IPS DF 19.7 (cell line): ENCODE results near the gene NECTIN2.
"Not testable (repeated sequence)": the region's sequence is repeated elsewhere in the genome, so short reads cannot be mapped to it uniquely, and the experiment has no call there.

ENCODE experiments used
- DNase-seq: peaks from one replicate; pipeline ENCODE4 v3.0.0-alpha.2; 2013; ENCODE audit warnings: low read depth, low spot score

The NECTIN2 gene

DNA sequence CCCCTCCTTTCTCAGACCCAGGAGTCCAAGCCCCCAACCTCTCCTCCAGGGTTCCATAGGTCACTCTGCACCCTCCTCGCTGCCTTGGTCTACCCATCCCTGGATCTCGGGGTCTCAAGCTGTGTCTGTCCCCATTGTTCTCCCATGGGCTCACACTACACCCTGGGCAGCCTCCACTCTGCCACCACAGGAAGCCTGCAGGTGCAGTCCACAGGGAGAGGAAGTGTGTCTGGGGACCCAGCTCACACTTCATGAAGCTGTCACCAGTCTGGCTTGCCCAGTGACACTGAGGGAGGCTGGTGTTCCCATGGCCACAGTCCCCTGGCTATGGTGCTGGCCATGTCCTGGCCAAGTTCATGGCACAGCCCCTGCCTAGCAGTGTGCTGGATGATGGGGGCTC, 5.3 kb downstream of the NECTIN2 start:
- DNase-seq: no peak

DNA sequence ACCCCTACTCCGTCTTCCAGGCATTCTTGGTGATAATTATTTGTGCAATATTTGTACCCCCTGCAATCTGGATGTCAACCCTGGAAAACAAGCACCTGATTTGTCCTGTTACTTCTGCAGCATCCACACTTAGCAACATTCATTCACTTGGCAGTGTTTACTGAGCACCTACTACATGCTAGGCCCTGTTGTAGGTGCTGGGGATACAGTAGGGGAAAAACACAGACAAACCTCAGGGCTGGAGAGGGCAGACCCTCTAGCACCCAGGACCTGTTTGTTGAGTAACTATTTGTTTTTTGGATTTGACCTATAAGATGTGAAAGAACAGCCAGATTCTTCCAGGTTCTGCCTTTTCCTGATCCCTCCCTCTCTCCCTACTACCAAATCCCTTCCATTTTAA, 9.5 kb downstream of the NECTIN2 start:
- no peak for DNase-seq

DNA sequence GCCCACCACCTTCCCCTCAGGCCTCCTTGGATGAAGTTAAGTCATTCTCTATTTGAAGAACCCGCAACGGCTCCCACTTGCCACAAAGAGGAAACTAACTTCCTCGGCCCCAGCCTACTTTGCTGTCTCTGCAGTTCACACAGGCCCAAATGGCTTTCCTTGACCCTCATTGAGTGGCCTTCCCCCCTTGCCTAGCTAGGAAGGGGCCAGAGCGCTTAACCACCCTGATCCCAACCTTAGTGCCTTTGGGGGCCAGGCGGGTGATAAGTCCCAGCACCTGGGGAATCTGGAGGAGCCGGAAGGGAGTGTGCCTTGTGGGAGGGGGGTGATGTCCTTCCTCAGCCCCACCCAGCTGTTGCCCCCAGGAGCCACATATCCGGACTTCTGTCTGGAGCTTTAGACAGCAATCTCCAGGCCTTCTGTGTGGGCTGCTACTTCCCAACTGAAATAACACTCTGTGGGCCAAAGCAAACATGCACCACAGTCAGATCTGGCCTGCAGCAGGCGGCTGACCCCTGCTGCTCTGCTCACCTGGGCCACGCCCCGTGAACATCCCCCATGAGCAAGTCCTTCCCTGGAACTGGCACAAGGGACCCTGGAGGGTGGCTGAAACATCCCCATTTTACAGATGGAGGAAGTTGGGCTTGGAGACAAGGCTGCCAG, 10.5 kb downstream of the NECTIN2 start:
- no peak for DNase-seq

GRCh38 chr19:44857837-44858236, 11.7 kb downstream of the NECTIN2 start:
- DNase-seq: no peak

- DNase-seq: not testable (repeated sequence)
These were observed 15.5 kb downstream of the NECTIN2 start for GRCh38 chr19:44861576-44861975.

DNA sequence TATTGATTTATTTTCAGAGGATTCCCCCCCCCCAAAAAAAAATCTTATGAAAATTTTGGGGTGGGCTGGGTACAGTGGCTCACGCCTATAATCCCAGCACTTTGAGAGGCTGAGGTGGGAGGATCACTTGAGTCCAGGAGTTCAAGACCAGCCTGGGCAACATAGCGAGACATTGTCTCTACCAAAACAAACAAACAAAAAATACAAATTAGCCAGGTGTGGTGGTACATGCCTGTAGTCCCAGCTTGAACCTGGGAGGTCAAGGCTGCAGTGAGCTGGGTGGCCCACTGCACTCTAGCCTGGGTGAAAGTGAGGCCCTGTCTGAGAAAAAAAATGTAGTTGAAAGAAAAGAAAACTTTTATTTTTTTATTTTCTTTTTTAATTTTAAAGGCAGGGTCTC, 17.9 kb downstream of the NECTIN2 start:
- no peak for DNase-seq

DNA sequence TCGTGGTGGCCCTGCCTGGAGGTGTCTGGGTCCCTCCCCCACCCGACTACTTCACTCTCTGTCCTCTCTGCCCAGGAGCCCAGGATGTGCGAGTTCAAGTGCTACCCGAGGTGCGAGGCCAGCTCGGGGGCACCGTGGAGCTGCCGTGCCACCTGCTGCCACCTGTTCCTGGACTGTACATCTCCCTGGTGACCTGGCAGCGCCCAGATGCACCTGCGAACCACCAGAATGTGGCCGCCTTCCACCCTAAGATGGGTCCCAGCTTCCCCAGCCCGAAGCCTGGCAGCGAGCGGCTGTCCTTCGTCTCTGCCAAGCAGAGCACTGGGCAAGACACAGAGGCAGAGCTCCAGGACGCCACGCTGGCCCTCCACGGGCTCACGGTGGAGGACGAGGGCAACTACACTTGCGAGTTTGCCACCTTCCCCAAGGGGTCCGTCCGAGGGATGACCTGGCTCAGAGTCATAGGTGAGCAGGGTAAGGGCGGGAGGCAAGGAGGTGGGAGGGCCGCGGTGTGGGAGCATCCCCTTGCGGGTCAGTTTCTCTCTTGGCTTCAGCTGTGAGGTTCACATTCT, 19.2 kb downstream of the NECTIN2 start:
- DNase-seq: no peak

DNA sequence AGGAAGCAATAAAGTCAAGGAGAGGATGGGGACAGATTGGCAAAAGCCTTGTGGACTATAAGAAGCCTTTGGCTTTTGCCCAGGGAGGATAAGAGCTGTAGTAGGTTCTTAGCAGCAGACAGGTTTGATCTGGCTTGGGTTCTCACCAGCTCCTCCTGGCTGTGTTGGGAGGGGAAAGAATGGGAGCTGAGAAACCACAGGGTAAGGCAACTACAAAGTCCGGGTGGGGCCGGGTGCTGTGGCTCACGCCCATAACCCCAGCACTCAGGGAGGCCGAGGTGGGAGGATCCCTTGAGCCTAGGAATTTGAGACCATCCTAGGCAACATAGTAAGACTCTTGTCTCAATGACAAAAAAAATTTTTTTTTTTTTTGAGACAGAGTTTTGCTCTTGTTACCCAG, 20.6 kb downstream of the NECTIN2 start:
- DNase-seq: no peak

DNA sequence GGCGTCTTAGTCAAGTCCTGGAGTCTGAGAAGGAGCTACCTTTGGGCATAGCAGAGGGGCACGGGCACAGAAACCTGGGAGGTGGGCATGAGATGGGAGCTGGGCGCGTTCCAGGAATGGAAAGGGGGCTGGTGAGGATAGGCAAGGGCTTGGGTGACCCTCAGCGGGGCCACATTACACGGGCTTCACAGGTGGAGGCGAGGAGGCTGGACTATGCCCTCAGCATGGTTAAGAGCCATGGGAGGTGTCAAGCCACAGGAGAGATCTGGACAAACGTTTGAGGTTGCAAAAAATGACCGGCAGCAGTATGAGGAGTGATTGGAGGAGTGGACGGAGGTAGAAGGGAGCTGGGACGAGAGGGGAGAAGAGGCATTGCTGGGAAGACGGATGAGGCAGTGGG, 21.5 kb downstream of the NECTIN2 start:
- no peak for DNase-seq

DNA sequence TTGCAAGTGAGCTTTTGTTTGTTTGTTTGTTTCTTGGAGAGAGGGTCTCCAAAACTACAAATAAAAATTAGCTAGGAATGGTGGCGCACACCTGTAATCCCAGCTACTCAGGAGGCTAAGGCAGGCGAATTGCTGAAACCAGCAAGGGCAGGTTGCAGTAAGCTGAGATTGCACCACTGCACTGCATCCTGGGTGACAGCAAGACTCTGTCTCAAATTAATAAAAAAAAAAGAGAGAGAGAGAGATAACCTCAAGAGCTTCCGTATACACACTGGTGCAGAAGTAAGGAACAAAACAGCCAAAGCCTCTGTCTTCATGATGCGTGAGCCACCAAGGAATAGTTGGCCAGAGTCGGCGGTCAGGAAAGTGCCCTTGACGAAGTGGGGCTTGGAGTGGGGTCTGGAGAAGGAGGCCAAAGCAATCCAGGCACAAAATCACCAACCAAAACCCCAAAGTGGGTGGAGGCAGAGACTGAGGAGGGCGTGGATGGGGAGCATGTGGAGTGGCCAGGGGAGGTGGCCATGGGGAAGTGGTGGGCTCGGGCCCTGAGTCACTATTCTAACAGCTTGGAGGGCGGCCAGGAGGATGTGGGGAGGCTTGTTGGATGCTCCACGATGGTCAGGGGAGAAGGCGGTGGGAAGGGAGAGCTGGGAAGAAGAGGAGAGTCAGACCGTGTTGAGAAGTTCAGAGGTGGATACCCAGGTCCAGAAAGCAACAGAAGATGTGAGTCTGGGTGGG, 23.8 kb downstream of the NECTIN2 start:
- no peak for DNase-seq

DNA sequence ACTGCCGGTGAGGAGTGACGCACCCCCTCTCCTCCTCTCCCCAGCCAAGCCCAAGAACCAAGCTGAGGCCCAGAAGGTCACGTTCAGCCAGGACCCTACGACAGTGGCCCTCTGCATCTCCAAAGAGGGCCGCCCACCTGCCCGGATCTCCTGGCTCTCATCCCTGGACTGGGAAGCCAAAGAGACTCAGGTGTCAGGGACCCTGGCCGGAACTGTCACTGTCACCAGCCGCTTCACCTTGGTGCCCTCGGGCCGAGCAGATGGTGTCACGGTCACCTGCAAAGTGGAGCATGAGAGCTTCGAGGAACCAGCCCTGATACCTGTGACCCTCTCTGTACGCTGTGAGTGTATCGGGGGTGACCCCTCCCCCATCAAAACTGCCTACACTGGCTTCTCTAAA, 25.7 kb downstream of the NECTIN2 start:
- no peak for DNase-seq

- no peak for DNase-seq
These were observed 26.6 kb downstream of the NECTIN2 start for GRCh38 chr19:44872661-44873060.

- no peak for DNase-seq
These were observed 28.2 kb downstream of the NECTIN2 start for GRCh38 chr19:44874317-44874716.

DNA sequence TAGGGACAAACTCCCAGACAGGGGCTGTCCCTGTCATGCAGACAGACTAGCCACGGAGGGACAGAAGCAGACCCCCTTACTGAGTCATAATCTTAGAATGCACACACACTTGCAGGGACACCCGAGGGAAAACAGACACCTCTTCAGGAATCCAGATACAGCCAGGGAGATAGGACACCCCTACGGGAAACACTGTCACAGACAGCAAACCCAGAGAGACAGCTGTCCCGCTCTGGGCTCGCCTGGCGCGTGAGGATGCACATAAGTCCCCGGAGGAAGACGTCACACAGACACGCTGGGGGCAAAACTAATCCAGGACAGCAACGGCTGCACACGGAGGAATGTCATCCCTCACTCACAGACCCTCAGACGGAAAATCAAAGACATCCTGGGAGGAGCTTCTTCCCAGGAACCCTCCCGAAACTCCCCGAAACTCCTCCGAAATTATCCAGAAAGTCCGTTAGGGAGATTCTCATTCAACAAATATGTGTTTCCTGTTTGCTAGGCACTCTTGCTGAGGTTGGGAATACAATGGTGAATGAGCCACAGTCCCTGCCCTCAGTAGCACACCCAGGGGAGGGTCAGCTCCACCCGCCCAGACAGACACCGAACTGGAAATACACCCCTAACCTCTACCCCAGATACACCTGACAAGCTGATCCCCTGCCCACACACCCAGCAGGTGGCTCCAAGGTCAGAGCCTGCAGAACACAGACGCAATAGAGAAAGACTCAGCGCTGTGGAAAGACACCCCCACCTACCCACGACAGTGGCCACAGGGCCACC, 29.8 kb downstream of the NECTIN2 start:
- DNase-seq: no peak

GRCh38 chr19:44876930-44877535, 30.9 kb downstream of the NECTIN2 start:
- DNase-seq: no peak

GRCh38 chr19:44878120-44878865, 32.2 kb downstream of the NECTIN2 start:
- no peak for DNase-seq

DNA sequence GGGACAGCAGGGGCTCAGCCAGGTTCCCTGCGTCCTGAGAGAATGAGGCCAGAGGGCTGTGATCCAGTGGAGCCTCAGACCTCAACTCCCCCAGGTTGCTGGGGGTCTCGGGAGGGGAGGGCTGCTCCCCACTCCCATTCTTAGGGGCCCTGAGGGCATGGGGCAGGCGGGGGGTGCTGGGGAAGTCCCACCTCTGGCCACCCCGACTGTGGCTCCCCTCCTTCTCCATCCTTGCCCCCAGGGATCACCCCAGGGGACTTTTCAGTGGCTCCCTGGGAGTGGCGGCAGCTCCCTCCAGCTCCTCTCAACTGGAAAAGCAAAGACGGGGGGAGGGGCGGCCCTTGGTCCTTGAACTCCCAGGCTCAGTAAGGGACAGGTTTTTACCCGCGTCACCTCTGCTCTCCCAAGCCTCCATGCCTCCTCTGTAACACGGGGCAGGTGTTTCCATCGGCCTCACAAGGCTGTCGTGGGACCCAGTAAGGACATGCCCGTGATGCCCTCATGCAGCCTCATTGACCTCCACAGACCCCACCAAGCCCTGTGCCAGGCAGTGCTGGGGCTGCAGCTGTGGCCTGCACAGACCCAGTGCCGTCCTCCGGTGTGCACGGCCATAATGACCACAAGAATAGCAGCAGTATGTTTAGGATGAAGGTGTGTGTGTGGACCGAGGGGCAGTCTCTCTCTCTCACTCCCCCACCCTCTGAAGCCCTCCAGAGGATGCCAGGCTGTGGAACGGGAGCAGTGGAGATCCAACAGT, 33.4 kb downstream of the NECTIN2 start:
- DNase-seq: no peak

- DNase-seq: no peak
These were observed 36.0 kb downstream of the NECTIN2 start for GRCh38 chr19:44882063-44882462.

DNA sequence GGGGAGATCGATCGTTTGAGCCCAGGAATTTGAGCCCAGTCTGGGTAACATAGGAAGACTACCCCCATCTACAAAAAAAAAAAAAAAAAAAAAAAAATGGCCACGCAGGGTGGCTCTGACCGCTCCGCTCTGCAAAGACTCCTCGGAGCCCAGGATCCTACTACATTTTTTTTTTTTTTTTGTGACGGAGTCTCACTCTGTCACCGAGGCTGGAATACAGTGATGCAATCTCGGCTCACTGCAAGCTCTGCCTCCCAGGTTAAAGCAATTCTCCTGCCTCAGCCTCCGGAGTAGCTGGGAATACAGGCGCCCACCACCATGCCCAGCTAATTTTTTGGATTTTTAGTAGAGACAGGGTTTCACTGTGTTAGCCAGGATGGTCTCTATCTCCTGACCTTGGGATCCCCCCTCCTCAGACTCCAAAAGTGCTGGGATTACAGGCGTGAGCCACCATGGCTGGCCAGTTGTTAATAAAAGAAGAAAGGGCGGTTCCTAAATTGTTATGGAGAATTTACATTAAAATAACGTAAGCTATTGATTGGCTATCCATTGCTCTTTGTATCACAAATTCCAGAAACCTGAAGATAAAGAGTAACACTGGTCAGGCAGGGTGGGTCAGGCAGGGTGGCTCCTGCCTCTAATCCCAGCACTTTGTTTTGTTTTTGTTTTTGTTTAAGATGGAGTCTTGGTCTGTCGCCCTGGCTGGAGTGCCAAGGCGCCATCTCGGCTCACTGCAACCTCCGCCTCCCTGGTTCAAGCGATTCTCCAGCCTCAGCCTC, 36.7 kb downstream of the NECTIN2 start:
- not testable (repeated sequence) for DNase-seq

DNA sequence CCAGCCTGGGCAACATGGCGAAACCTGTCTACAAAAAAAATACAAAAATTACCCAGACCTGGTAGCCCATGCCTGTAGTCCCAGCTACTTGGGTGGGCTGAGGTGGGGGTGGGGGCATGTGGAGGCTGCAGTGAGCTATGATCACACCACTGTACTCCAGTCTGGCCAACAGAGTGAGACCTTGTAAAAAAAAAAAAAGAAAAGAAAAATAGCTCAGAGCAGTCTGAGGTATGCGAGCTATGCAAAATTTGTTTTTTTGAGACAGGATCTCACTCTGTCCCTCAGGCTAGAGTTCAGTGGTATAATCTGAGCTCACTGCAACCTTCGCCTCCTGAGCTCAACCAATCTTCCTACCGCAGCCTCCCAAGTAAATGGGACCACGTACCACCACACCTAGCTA, 37.8 kb downstream of the NECTIN2 start:
- DNase-seq: no peak
